GM11168 (cell line): Measurements from ENCODE around the gene MUC2.

Experiments used
- in situ Hi-C: fragments of 300-500 bp; cut with MboI; formaldehyde crosslinking; loops from one replicate; pipeline ENCODE4 v1.12.0; 2022; ENCODE audit warnings: low sequenced_read_pairs; ENCODE audit not compliant: unreplicated experiment

The MUC2 gene

GRCh38 chr11:1036303-1036923 is 38.3 kb upstream of the MUC2 start, which contains the start of gene MUC6:
Gene MUC6 (minus strand): TSS chr11:1036718. CDS start chr11:1036655, 63 bp downstream.
- in situ Hi-C loops, result no loop called here

- in situ Hi-C loops, result no loop called here
Measured at GRCh38 chr11:1036931-1037330, 37.7 kb upstream of the MUC2 start.

GRCh38 chr11:1037506-1038055 is 37.1 kb upstream of the MUC2 start:
- in situ Hi-C loops, result no loop called here

GRCh38 chr11:1038361-1038760 is 36.3 kb upstream of the MUC2 start:
- in situ Hi-C loops, result no loop called here

- in situ Hi-C loops, result no loop called here
Measured at GRCh38 chr11:1038921-1039320, 35.8 kb upstream of the MUC2 start.

DNA sequence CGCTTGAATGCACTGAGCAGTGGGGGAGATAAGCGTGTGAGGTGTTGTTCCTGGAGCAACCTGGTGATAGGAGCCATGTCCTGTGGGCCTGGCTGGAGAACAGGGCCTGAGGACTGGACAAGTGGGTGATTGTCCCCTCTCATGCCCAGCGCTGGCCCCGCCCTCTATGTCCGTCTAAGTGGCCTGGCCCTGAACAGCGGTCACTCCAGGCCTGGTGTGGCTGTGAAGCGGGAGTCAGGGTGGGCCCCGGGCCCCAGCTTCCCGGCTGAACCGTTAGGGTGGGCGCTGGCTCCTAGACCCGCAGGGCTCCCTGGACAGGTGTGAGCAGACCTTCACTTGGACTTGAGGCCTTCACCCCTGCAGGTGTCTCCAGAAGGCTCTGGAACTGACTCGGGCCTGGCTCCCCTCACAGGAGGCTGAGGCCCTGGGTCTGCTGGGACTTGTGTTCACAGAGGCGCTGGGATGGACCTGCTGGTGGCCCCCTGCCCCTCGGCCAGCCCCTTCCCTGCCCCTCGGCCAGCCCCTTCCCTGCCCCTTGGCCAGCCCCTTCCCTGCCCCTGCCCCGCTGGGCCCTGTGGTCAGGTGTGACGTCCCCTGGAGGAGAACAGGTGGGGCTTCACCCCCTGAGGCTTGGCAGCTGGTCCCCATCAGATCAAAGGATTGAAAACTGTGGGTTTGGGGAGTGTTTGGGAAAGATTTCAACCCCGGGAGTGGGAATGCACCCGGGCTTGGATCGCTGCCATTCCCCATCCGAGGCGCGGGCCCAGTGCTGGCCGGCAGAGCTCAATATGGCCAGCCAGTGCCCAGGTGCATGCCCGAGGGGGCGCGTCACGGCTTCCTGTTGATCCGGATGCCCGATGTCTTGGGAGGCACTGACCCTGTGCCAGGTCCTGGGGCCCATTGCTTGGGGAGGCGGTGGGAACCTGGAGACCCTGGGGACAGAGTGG is 34.9 kb upstream of the MUC2 start:
- in situ Hi-C loops, result no loop called here

- in situ Hi-C loops, result no loop called here
Measured at GRCh38 chr11:1040428-1041148, 34.1 kb upstream of the MUC2 start.

DNA sequence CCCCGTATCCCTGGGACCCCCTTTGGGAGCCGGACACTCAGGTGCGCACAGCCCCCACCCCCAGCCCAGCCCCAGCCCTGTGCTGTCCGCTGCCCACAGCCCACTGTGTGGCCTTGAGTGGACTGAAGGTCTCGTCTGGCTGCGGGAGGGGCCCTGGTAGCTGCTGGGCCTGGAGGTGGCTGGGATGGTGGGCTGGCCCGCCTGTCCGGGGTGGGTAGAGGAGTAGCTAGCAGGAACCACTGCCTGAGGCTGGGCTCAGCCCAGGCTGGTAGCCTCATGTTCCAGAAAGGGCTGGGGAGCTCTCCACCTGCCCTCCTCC is 33.6 kb upstream of the MUC2 start:
- in situ Hi-C loops, result no loop called here

- in situ Hi-C loops, result no loop called here
Measured at GRCh38 chr11:1041471-1041870, 33.2 kb upstream of the MUC2 start.

DNA sequence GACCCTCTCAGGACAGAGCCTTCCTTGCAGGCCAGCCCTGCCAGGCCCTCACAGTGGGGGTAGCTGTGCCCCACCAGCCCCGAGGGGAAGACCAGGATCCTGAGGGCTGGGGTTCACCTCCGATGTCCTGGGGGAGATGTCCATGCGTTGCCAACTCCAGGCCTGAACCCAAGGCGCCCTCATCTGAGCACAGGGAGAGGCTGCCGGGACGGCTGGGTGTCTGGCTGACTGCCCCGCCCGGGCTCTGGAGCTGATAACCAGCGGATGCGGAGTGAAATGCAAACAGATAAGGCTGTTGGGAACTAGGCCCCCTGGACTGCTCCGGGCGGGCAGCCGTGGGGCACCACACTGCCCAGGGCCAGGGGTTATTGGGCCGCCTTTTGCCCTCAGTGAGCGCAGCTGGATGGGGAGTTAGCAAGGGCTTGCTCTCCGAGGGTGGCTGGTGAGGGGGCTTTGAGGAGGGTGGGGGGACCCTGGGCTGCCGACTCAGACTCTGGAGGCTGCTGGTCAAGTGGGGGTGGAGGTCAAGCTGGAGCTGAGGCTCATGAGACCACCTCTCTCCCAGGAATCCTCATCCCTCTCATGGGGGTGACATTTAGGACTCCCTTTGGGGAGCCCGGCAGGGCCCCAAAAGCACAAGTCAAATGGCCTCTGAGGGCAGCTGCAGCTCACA is 32.6 kb upstream of the MUC2 start:
- in situ Hi-C loops, result no loop called here

GRCh38 chr11:1042626-1043562 is 31.8 kb upstream of the MUC2 start:
- in situ Hi-C loops, result no loop called here

GRCh38 chr11:1043563-1044096 is 31.0 kb upstream of the MUC2 start:
- in situ Hi-C loops, result no loop called here

GRCh38 chr11:1044160-1044559 is 30.5 kb upstream of the MUC2 start:
- in situ Hi-C loops, result no loop called here

- in situ Hi-C loops, result no loop called here
Measured at GRCh38 chr11:1047595-1048156, 27.0 kb upstream of the MUC2 start.

DNA sequence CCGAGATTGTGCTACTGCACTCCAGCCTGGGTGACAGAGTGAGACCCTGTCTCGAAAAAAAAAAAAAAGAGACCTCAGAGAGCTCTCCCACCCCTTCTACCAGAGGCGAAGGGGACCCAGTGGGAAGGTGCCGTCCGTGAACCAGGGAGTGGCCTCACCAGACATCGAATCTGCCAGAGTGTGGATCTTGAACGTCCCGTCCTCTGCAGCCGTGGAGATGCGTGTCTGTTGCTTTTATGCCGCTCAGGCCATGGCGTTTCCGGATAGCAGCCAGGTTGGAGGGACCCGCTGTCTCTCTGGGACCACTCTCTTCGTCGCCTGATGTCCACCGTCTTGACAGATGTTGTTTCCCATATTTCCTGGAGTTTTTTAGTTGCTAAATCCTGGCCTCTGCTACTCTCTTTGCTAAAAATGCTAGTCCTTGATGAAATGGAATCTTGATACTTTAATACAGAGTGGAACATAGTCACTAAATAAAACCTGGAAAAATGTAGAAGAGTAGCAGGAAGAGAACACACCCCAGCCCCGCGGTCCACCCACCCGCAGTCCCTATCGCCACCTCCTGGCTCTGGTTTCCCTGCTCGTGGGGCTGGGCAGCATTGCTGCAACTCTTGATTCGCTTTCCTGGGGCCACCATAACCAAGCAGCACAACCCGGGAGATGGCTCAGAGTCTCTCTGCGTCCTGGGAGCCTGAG is 26.2 kb upstream of the MUC2 start:
- in situ Hi-C loops, result no loop called here

DNA sequence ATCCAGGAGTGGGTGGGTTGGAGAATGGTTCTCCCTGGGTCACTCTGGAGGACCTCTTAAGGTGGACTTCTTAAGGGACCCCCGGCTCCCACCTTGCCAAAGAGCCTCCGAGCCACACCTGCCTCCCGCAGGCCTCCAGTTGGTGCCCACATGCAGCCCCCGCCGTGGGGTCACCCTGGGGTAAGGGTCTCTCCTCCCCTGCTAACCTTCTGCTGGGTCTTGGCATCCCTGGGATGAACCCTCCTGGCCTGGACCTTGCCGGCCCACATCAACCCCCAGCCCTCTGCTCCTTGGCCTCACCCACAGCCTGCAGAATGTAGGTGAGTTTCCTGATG is 25.6 kb upstream of the MUC2 start:
- in situ Hi-C loops, result no loop called here

DNA sequence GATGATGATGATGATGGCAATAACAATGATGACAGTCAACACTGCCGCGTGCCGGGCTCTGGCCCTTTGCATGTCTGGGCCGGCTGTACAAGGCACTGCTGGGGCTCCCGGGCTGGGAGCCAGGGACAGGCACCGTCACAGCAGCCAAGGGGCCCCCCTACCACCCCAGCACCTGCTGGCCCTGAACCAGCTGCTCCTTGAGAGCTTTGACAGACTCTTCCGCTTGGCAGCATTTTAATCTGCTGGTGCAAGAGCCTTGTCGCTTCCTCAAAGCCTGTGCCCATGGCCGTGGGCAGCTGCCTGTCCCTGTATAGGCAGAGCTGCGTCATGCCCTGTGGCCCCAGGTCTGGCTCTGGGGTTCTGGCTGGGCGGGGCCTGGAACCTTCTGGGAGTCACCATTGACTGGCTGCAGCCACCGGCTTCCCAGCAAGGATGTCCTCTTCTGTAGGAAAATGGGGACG is 25.2 kb upstream of the MUC2 start:
- in situ Hi-C loops, result no loop called here
